NCI-H2081 treated with DMSO at 0.1 percent for 48 hours (cell line): ENCODE measurements around the gene CLASRP.
A peak's percentile ranks its signal among the peaks of the same experiment; 100 is the strongest.

ENCODE experiments used
- DNase-seq: peaks from one replicate; lab custom pipeline; 2025; lab: John Stamatoyannopoulos, UW

Gene CLASRP

GRCh38 chr19:45061965-45062364, 23.1 kb downstream of the CLASRP start:
- DNase-seq, result no peak

- DNase-seq, result no peak
These were observed 25.3 kb downstream of the CLASRP start for GRCh38 chr19:45063851-45064801.

DNA sequence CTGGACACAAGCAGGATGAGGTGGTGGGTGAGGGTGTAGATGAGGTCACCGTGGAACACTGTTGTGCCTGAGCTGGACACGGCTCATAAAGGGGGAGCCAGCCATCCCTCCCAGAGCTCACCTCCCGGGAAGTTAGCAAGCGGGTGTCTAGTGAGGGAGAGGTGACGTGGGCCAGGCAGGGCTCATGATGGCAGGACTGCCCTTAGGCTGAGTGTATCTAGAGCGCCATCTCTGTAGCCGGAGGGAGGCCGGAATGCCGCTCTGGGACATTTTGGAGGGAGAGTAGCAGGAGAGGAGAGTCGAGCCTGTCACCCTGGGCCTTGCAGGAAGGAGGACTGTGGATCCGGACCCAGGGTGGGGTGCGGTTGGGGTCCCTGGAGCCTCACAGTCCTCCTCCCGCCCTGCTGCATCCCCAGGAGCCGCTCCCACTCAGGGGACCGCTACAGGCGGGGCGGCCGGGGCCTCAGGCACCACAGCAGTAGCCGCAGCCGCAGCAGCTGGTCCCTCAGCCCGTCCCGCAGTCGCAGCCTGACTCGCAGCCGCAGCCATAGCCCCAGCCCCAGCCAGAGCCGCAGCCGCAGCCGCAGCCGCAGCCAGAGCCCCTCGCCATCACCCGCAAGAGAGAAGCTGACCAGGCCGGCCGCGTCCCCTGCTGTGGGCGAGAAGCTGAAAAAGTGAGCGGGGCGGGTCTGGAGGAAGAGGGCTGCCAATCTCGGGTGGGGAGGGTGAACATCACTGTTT, 28.2 kb downstream of the CLASRP start:
- no peak for DNase-seq

DNA sequence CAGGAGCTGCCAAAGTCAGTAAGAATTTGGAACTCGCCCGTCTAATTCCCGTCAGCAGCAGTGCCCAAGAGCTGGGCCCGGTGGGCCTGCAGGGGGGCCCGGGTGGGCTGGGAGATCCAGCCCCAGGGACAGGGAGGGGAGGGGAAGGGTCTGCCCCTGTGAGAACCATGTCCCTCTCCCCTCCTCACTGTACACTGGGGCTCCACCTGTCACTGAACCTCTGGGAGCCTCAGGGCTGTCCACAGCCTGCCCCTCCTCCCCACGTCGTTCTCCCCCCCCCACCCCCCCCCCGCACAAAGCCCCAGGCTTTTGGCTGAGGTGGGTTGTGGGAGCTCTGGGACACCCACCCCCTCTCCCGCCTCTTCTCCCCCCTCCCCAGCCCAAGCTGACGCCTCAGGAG, 29.2 kb downstream of the CLASRP start:
- DNase-seq, result no peak

DNA sequence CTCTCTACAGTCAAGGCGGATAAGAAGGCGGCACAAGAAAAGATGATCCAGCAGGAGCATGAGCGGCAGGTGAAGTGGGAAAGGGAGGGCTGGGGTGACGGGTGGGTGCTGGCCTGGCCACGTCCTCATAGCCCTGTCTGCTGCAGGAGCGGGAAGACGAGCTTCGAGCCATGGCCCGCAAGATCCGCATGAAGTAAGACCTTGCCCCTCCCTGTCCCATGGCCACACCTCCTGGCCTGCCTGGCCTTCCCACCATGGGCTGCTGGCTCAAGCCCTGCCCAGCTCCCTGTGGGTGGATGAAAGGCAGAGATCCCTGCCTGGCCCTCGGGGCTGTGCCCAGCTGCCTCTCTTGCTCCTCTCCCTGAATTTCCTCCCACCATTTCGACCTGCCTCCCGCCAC, 30.2 kb downstream of the CLASRP start:
- no peak for DNase-seq

GRCh38 chr19:45070214-45070613, 31.4 kb downstream of the CLASRP start:
- DNase-seq, result no peak

- DNase-seq, result no peak
These were observed 32.2 kb downstream of the CLASRP start for GRCh38 chr19:45070861-45071544.

- DNase-seq, result no peak
These were observed 32.7 kb downstream of the CLASRP start for GRCh38 chr19:45071545-45071938.

DNA sequence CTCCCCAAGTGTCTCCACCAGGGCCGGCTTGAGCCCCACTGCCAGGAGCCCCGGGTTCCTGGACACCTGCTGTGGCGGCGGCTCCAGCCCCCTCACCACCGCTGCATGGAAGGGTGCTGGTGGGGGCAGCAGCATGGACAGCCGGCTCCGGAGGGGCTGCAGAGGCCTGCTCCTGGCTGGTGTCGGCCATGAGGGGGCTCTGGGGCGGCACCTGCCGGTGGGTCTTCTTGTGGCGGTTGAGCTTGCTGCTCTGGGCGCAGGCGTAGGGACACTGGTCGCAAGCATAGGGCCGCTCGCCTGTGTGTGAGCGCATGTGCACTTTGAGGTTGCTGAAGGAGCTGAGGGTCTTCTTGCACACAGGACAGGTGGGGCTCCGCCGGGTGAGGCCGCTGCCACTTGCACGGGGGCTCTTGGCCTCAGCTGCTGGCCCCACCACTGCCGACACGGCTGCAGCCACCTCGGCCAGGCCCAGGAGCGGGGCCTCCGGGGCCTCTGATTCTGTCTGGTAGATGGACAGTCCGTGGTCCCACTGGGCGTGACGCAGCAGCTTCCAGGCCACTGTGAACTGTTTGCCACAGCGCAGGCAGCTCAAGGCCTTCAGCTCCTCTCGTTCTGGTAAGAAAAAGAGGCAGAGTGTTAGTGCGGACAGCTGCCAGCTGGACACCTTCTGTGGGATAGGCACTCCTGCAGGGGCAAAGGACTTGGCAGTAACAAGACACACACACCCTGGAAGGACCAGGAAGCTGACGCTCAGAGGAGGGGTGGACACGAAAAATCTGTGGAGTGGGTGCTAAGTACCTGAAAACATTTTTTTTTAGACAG, 33.3 kb downstream of the CLASRP start:
- DNase-seq, result no peak

DNA sequence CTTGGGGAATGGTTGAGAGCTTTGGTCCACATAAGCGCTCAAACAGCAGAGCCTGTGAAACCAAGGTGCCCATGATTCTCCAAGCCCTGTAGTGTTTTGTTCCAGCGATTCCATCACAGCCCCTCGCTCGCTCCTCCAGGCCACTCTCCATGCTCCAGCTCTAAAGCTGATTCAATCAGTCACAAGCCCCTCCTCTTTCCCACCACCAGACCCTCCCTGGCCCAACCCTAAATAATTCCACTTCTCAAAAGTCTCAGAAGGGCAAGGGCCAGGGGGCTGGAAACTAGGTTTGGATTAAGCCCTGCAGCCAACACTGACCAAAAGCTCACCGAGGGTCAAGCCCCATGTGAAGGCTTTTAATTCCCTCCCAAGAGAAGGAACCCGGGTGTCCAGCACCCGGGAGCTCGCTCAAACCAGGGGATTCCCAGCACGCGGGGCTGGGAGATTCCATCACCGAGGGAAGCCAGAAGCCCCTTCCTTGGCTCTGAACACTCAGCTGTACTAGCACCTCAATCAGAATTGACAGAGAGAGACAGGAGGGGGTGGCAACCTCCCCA, 36.0 kb downstream of the CLASRP start:
- no peak for DNase-seq

DNA sequence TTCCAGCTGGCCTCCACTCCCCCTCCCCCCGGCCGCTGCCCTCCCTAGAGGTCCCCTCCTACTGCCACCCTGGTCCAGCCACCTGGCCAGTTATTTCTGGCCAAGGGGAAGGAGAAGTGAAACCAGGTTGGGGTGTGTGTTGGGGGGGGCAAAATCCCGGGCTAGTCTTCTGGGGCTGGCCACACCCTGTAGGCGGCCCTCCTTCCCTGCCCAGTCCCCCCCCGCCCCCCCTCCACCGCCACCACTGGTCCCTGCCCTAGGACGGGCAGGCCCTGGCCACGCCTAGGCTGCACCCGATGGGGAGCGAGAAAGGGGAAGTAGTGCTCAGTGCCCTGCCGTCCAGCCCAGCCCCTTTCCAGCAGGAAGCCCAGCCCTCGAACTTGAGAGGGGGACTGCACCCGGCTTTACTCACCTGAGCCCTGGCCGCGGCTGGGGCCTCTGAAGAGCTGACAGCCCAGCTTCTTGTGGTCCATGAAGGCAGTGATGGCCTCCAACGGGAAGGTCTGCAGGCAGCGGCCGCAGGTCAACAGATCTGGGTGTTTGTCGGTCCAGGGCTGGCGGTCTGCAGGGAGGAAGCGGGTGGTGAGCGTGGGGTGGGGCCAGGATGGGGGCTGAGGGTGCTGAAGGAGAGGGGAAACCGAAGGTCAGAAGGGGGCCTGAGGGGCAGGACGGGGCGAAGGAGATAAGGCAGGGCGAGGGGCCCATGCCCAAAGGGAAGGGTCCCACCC, 36.6 kb downstream of the CLASRP start:
- DNase-seq, result no peak

GRCh38 chr19:45076029-45076850, 37.4 kb downstream of the CLASRP start, which contains the start of gene ZNF296:
Gene ZNF296 (minus strand): TSS chr19:45076478. CDS start chr19:45076373, 105 bp downstream.
- DNase-seq, result peak; percentile 34

- no peak for DNase-seq
These were observed 38.2 kb downstream of the CLASRP start for GRCh38 chr19:45076851-45077730.

DNA sequence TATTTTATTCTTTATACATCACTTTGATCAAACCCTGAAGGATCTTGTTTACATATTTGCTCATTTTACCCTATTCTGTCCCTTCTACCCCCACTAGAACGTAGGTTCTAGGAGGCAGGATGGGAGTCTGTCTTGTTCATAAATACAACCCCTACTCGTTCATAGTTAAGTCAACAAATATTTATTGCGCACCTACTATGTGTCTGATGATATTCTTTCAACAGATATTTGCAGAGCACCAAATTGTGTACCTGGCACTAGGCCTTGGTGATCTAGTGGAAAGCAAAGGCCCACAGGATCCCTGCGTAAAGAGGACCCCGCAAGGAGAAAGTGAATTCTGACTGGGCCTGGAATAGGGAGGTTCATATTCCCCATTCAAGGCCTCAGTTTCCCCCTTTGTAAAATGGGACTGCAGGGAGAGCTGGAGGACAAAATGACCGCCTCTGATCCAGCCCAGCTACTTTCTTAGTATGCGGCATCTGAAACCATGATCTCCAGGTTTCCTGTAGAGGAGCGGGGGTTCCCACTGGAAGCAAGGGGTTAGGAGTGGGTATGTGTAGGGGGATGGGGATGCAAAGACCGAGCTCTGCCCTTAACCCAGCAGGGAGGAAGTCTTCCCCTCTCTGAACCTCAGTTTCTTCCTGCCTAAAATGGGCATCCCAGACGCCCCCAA, 39.7 kb downstream of the CLASRP start:
- DNase-seq, result no peak

DNA sequence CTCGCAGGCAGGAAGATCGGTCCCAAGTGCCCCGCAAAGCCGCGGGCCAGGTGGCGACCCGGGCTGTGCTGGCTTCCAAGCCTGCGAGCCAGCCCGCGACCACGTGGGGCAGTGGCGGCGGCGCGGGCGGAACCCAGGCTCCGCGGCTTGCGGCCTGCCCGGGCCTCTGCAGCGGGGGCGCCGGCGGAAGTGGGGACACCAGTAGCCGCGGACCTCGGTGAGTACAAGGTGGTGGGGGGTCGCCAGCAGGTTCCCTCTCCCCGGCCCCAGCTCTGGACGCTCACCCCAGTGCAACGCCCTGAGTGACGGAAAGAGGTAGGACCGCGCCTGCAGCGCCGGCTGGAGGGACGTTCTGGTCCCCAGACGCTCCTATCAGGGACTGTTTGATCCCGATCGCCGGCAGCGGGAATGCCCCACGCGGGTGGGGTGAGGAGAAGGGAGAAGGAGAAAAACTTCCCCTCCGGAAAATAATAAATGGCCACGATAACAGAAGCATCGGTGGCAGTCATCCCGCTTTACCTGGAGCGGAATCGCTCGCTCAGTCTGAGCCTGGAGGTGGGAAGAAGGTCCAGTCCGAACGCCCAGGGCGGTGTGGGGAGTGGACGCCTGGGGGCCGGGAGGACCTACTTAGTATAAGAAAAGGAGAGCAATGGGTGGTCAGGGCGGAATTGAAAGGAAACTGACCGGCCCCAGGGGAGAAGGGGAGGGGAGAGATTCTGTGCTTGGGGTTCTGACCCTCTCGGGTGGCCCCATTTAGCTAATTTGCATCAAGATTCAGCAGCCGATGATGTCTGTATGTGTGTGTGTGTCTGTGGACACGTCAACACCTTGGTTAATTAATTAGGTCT, 40.4 kb downstream of the CLASRP start, which contains the start of gene GEMIN7:
Gene GEMIN7, plus strand, starts transcription at position 198 of the 848 bp plus-strand sequence. CDS start 10,855 bp downstream, outside the sequence.
- DNase-seq, result no peak

DNA sequence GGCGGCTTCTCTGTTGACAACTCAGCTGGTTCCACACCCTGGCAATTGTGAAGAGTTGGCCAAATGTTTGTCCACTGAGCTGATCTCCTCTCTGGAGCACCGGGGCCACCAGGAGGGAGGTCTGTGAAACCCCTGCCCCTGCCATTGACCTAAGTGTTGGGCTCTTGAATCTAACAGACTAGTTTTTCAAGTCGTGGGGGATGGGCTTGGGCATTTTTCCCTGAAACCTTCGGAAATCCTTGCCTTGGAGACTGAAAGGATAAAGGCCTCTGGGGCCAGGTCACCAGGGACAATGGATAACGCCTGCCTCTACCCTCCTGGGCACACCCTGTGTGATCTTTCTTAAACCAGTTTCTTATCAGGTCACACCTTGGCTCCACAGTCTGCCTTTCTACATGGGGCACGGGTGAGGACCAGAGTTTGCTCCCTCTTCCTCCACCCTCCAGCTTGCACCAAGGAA, 41.1 kb downstream of the CLASRP start:
- DNase-seq, result no peak

DNA sequence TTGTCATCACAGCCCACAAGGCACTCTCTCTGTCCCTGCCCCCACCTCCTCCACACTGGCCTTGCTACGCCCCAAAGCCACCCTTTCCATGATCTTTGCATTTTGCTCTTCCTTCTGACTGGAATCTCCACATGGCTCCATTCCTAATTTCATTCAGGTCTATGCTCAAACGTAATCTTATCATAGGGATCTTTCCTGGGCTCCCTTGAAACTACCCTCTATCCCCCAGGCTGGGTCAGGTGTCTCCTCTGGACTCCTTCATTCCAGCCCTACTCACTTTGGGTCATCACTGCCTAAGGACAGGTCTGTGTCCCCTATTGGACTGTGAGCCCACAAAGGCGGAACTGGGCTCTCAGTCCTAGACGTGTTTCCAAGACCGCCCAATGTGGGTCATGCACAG, 43.3 kb downstream of the CLASRP start:
- no peak for DNase-seq
